Measurements from ENCODE around the gene TMEM150C. TPM values are rescaled to one million over a fixed set of nuclear protein-coding genes. Genes with fewer than 3 reads are reported as not detected.

The TMEM150C gene
- total and polyA plus RNA-seq, 2 donors from 2014 or later = 7.7 to 22.9 TPM

DNA sequence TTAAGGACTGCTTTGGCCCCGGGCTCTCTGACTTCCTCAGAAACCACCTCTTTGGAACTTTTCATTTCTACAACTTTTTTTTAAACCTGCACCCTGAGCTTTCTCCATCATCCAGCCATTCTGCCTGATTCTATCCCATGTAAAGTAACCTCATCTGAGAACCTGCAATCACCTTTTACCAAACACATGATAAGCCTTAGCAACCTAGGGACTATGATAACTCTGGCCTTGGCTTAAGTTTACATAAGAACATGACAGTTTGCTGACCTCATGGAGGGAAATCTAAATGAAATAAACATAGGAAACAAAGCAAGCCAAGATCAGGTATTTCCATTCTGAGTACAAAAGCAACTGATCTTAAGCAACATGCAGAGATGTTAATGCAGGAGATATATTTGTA, 15.7 kb upstream of the TMEM150C start:
- Histone ChIP-seq H3K27me3 (ENCODE audit: control insufficient read depth, insufficient read depth, low read length) (no peaks in the 10 kb centered on the region), H3K9me3 (ENCODE audit: control insufficient read depth in 2 of 3, insufficient read depth in 1 of 3, low read length in 3 of 3) (no peaks in the 10 kb centered on the region), H3K9ac (ENCODE audit: low read length in 3 of 3) (no peak overlapping the region), H3K27ac (ENCODE audit: low read depth in 2 of 2, low read length in 2 of 2) (no peak overlapping the region), H3K4me1 (ENCODE audit: control insufficient read depth in 2 of 3, insufficient read depth in 2 of 3, low read depth in 1 of 3, low read length in 3 of 3) (no peaks in the 10 kb centered on the region), H3K4me3 (ENCODE audit: low read length in 3 of 3) (no peak overlapping the region), H3K36me3 (ENCODE audit: control insufficient read depth in 2 of 3, insufficient read depth in 3 of 3, low read length in 3 of 3) (no peaks in the 10 kb centered on the region)
- intact Hi-C loops (cut with DNase I) = no loop called here
- TF ChIP-seq, protein P1, sequence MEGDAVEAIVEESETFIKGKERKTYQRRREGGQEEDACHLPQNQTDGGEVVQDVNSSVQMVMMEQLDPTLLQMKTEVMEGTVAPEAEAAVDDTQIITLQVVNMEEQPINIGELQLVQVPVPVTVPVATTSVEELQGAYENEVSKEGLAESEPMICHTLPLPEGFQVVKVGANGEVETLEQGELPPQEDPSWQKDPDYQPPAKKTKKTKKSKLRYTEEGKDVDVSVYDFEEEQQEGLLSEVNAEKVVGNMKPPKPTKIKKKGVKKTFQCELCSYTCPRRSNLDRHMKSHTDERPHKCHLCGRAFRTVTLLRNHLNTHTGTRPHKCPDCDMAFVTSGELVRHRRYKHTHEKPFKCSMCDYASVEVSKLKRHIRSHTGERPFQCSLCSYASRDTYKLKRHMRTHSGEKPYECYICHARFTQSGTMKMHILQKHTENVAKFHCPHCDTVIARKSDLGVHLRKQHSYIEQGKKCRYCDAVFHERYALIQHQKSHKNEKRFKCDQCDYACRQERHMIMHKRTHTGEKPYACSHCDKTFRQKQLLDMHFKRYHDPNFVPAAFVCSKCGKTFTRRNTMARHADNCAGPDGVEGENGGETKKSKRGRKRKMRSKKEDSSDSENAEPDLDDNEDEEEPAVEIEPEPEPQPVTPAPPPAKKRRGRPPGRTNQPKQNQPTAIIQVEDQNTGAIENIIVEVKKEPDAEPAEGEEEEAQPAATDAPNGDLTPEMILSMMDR (IDR thresholded peaks at IDR 0.05; ENCODE audit: borderline replicate concordance, extremely low read depth, insufficient read depth) = no peak
- FAIRE-seq = no peak
- no peak for DNase-seq

DNA sequence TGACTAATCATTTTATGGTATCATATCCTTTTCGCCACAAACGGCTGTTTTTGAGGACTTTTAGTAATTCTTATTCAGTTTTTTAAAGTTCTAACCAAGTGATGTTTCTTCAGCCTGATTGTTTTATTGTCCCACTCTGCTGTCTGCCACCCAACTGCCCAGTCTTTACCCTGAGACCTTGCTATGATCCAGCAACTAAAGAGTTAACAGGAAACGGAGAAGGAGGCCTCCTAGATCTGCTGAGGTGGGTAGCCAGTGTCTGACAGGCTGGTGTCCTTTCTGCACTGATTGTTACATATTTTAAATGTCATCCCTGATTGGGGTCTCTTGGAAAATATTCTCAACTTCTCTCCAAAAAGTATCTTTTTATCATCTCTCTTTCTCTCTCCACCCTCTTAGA, 7.9 kb upstream of the TMEM150C start:
- Histone ChIP-seq H3K9ac (ENCODE audit: low read length in 3 of 3) (no peak overlapping the region), H3K27ac (ENCODE audit: low read depth in 2 of 2, low read length in 2 of 2) (no peak overlapping the region), H3K9me3 (ENCODE audit: control insufficient read depth in 2 of 3, insufficient read depth in 1 of 3, low read length in 3 of 3) (no peaks in the 10 kb centered on the region), H3K4me3 (ENCODE audit: low read length in 3 of 3) (no peak overlapping the region), H3K27me3 (ENCODE audit: control insufficient read depth, insufficient read depth, low read length) (no peaks in the 10 kb centered on the region), H3K4me1 (ENCODE audit: control insufficient read depth in 2 of 3, insufficient read depth in 2 of 3, low read depth in 1 of 3, low read length in 3 of 3) (no peaks in the 10 kb centered on the region), H3K36me3 (ENCODE audit: control insufficient read depth in 2 of 3, insufficient read depth in 3 of 3, low read length in 3 of 3) (no peaks in the 10 kb centered on the region)
- no peak for FAIRE-seq
- intact Hi-C loops (cut with DNase I) = no loop called here
- TF ChIP-seq, protein P1 (IDR thresholded peaks at IDR 0.05; ENCODE audit: borderline replicate concordance, extremely low read depth, insufficient read depth) = no peak
- DNase-seq = no peak

DNA sequence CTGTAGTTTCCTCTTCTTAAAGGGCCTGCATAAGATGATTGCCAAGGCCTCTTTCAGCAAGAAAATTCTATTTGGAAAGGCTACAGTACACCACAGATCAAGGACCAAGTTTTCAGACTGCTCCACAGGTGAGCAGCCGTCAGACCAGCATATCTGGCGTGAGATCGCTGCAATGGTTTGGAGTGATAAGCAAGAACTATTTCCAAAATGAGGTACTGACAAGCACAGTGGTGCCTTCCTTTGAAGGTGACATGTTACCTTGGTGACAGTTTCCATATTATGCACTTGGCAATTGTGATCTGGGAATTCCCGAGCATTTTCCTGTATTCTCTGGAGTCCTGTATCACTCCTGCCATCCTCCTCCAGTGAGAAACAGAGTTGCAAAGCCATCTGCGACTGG, 7.3 kb upstream of the TMEM150C start:
- Histone ChIP-seq H3K9me3 (ENCODE audit: control insufficient read depth in 2 of 3, insufficient read depth in 1 of 3, low read length in 3 of 3) (no peaks in the 10 kb centered on the region), H3K27ac (ENCODE audit: low read depth in 2 of 2, low read length in 2 of 2) (no peak overlapping the region), H3K4me1 (ENCODE audit: control insufficient read depth in 2 of 3, insufficient read depth in 2 of 3, low read depth in 1 of 3, low read length in 3 of 3) (no peaks in the 10 kb centered on the region), H3K36me3 (ENCODE audit: control insufficient read depth in 2 of 3, insufficient read depth in 3 of 3, low read length in 3 of 3) (no peaks in the 10 kb centered on the region), H3K4me3 (ENCODE audit: low read length in 3 of 3) (no peak overlapping the region), H3K9ac (ENCODE audit: low read length in 3 of 3) (no peak overlapping the region), H3K27me3 (ENCODE audit: control insufficient read depth, insufficient read depth, low read length) (no peaks in the 10 kb centered on the region)
- intact Hi-C loops (cut with DNase I) = no loop called here
- no peak for FAIRE-seq
- TF ChIP-seq, protein P1 (IDR thresholded peaks at IDR 0.05; ENCODE audit: borderline replicate concordance, extremely low read depth, insufficient read depth) = no peak
- no peak for DNase-seq

DNA sequence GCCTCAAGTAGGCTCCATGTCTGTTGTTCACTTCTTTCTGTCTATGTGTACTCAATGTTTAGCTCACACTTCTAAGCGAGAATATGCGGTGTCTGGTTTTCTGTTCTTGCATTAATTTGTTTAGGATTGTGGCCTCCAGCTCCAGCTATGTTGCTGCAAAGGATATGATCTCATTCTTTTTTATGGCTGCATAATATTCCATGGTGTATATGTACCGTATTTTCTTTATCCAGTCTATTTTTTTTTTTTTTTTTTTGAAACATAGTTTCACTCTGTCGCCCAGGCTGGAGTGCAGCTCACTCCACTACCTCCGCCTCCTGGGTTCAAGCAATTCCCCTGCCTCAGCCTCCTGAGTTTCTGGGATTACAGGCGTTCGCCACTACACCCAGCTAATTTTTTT, 5.7 kb upstream of the TMEM150C start:
- H3K36me3 ChIP-seq (ENCODE audit: control insufficient read depth in 2 of 3, insufficient read depth in 3 of 3, low read length in 3 of 3) = no peaks in the 10 kb centered on the region
- H3K4me3 ChIP-seq (ENCODE audit: low read length in 3 of 3) = no peak overlapping the region
- DNase-seq (no peak), FAIRE-seq (no peak)
- TF ChIP-seq, protein P1 (IDR thresholded peaks at IDR 0.05; ENCODE audit: borderline replicate concordance, extremely low read depth, insufficient read depth) = no peak
- intact Hi-C loops (cut with DNase I) = no loop called here
- H3K4me1 ChIP-seq (ENCODE audit: control insufficient read depth in 2 of 3, insufficient read depth in 2 of 3, low read depth in 1 of 3, low read length in 3 of 3) = no peaks in the 10 kb centered on the region
- H3K9me3 ChIP-seq (ENCODE audit: control insufficient read depth in 2 of 3, insufficient read depth in 1 of 3, low read length in 3 of 3) = no peaks in the 10 kb centered on the region
- H3K27ac ChIP-seq (ENCODE audit: low read depth in 2 of 2, low read length in 2 of 2) = no peak overlapping the region
- no peaks in the 10 kb centered on the region for H3K27me3 ChIP-seq (ENCODE audit: control insufficient read depth, insufficient read depth, low read length)
- H3K9ac ChIP-seq (ENCODE audit: low read length in 3 of 3) = no peak overlapping the region

Measured in kidney (tissue), 14 donors.